Measurements from ENCODE around the gene ARHGEF1. TPM values are rescaled to one million over a fixed set of nuclear protein-coding genes. Genes with fewer than 3 reads are reported as not detected.

ARHGEF1 gene
- total RNA-seq, 1 experiment from 2014 or later, result 163 TPM

GRCh38 chr19:41876847-41877832, 5.8 kb upstream of the ARHGEF1 start, which contains the start of gene CD79A:
Gene CD79A, plus strand, starts transcription at chr19:41877279. Its CDS starts 26 bp downstream, at chr19:41877305.
- CTCF ChIA-PET, result interaction anchor here (1.8 kb wide), 1 partner anchor 158 kb away, joined by 4 read pairs; no protein-coding TSS in a partner anchor
- Mint-ChIP-seq H3K4me1 (ENCODE audit: low read depth, unreplicated experiment) (peaks cover 13% of the 10 kb centered on the region), H3K27ac (ENCODE audit: unreplicated experiment) (no peak within 1 kb of the TSS), H3K36me3 (ENCODE audit: insufficient read depth, unreplicated experiment) (peaks cover 17% of the 10 kb centered on the region), H3K9me3 (ENCODE audit: low read depth, unreplicated experiment) (no peaks in the 10 kb centered on the region), H3K27me3 (ENCODE audit: unreplicated experiment) (peaks cover 6% of the 10 kb centered on the region), H3K4me3 (ENCODE audit: low read depth, unreplicated experiment) (no peak within 1 kb of the TSS)
- BruUV-seq (replicated peaks), result no TSS peak
- DNase-seq, result no peak
- intact Hi-C loops (cut with micrococcal nuclease; ENCODE audit: unreplicated experiment), result no loop called here
- no peak for TF ChIP-seq CTCF (IDR thresholded peaks at IDR 0.05; ENCODE audit: unreplicated experiment)

- BruUV-seq (replicated peaks), result no TSS peak
- CTCF ChIA-PET, result no interaction called here
- TF ChIP-seq CTCF (IDR thresholded peaks at IDR 0.05; ENCODE audit: unreplicated experiment), result no peak
- H3K4me3 Mint-ChIP-seq (ENCODE audit: low read depth, unreplicated experiment), result no peak overlapping the region
- H3K36me3 Mint-ChIP-seq (ENCODE audit: insufficient read depth, unreplicated experiment), result peaks cover 17% of the 10 kb centered on the region
- peaks cover 16% of the 10 kb centered on the region for H3K27me3 Mint-ChIP-seq (ENCODE audit: unreplicated experiment)
- intact Hi-C loops (cut with micrococcal nuclease; ENCODE audit: unreplicated experiment), result no loop called here
- no peaks in the 10 kb centered on the region for H3K9me3 Mint-ChIP-seq (ENCODE audit: low read depth, unreplicated experiment)
- DNase-seq, result no peak
- H3K27ac Mint-ChIP-seq (ENCODE audit: unreplicated experiment), result no peak overlapping the region
- H3K4me1 Mint-ChIP-seq (ENCODE audit: low read depth, unreplicated experiment), result peaks cover 15% of the 10 kb centered on the region
These were observed 4.8 kb upstream of the ARHGEF1 start for GRCh38 chr19:41877916-41878905.

- BruUV-seq (replicated peaks), result no TSS peak
- peaks cover 20% of the 10 kb centered on the region for H3K36me3 Mint-ChIP-seq (ENCODE audit: insufficient read depth, unreplicated experiment)
- H3K9me3 Mint-ChIP-seq (ENCODE audit: low read depth, unreplicated experiment), result no peaks in the 10 kb centered on the region
- intact Hi-C loops (cut with micrococcal nuclease; ENCODE audit: unreplicated experiment), result no loop called here
- no peak overlapping the region for H3K4me3 Mint-ChIP-seq (ENCODE audit: low read depth, unreplicated experiment)
- H3K4me1 Mint-ChIP-seq (ENCODE audit: low read depth, unreplicated experiment), result peaks cover 11% of the 10 kb centered on the region
- DNase-seq, result no peak
- H3K27ac Mint-ChIP-seq (ENCODE audit: unreplicated experiment), result no peak overlapping the region
- peaks cover 16% of the 10 kb centered on the region for H3K27me3 Mint-ChIP-seq (ENCODE audit: unreplicated experiment)
- no peak for TF ChIP-seq CTCF (IDR thresholded peaks at IDR 0.05; ENCODE audit: unreplicated experiment)
- CTCF ChIA-PET, result no interaction called here
These were observed 3.9 kb upstream of the ARHGEF1 start for GRCh38 chr19:41879080-41879479.

- intact Hi-C loops (cut with micrococcal nuclease; ENCODE audit: unreplicated experiment), result no loop called here
- no peak for TF ChIP-seq CTCF (IDR thresholded peaks at IDR 0.05; ENCODE audit: unreplicated experiment)
- Mint-ChIP-seq H3K27ac (ENCODE audit: unreplicated experiment) (no peak overlapping the region), H3K36me3 (ENCODE audit: insufficient read depth, unreplicated experiment) (peaks cover 27% of the 10 kb centered on the region), H3K27me3 (ENCODE audit: unreplicated experiment) (peaks cover 16% of the 10 kb centered on the region), H3K4me1 (ENCODE audit: low read depth, unreplicated experiment) (peaks cover 12% of the 10 kb centered on the region), H3K4me3 (ENCODE audit: low read depth, unreplicated experiment) (no peak overlapping the region), H3K9me3 (ENCODE audit: low read depth, unreplicated experiment) (no peaks in the 10 kb centered on the region)
- no TSS peak for BruUV-seq (replicated peaks)
- CTCF ChIA-PET, result no interaction called here
- DNase-seq, result no peak
These were observed 3.2 kb upstream of the ARHGEF1 start for GRCh38 chr19:41879670-41880328.
